Stimulated activated naive B cell treated with anti-CD40 and anti-IgM and Interleukin-4, amounts not matched to agents 10 μg/mL and 1 μg/mL and 100 μg/mL, for 72 hours (primary cell): ENCODE data around the gene SHMT2.

Experiments used
- ATAC-seq, 2 donors: fragments of 150-1000 bp; cut with Tn5 transposase; replicated peaks; 2 replicates each; pipeline ENCODE4 v1.10.0; 2021; ENCODE audit warnings: moderate library complexity in 1 of 2
- DNase-seq: peaks from one replicate; pipeline ENCODE4 v3.0.0; 2021
- H3K27ac Mint-ChIP-seq: one replicate; pipeline ENCODE4 v1.8.0; 2022; ENCODE audit warnings: mild to moderate bottlenecking, mixed read lengths
- H3K27me3 Mint-ChIP-seq, 2 donors: one replicate each; pipeline ENCODE4 v1.8.0; 2022; ENCODE audit warnings: mixed read lengths in 2 of 2
- H3K36me3 Mint-ChIP-seq, 2 donors: one replicate each; pipeline ENCODE4 v1.8.0; 2022; ENCODE audit warnings: mixed read lengths in 2 of 2, mild to moderate bottlenecking in 1 of 2
- H3K4me1 Mint-ChIP-seq, 2 donors: one replicate each; pipeline ENCODE4 v1.8.0; 2022; ENCODE audit warnings: mixed read lengths in 2 of 2, mild to moderate bottlenecking in 1 of 2
- H3K4me3 Mint-ChIP-seq, 2 donors: one replicate each; pipeline ENCODE4 v1.8.0; 2022; ENCODE audit warnings: mild to moderate bottlenecking in 2 of 2, mixed read lengths in 2 of 2, moderate library complexity in 1 of 2
- H3K9me3 Mint-ChIP-seq, 2 donors: one replicate each; pipeline ENCODE4 v1.8.0; 2022; ENCODE audit warnings: mixed read lengths in 2 of 2, mild to moderate bottlenecking in 1 of 2

SHMT2 gene

DNA sequence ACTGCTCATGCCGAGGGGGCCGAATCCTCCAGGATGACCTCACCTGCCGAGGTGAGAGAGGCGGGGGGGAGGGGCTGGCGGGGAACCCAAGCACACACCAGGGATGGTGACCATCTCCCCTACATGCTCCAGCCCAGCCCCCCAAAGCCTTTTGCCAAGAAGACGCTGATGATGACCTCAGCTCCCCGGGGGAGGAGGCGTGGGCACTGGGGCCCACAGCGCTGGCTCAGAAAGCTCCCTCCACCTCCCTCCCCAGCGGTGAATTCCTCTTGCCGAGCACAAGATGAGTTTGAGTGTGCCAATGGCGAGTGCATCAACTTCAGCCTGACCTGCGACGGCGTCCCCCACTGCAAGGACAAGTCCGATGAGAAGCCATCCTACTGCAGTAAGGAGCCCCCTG, 36.6 kb upstream of the SHMT2 start:
- no peak overlapping the region for H3K27ac Mint-ChIP-seq
- H3K27me3 Mint-ChIP-seq = peaks cover 0 to 19% of the 10 kb centered on the region in 2 donors
- H3K4me1 Mint-ChIP-seq = no peaks in the 10 kb centered on the region
- DNase-seq (no peak), ATAC-seq (no peak)
- no peaks in the 10 kb centered on the region for H3K36me3 Mint-ChIP-seq
- H3K4me3 Mint-ChIP-seq = no peak overlapping the region
- H3K9me3 Mint-ChIP-seq = no peaks in the 10 kb centered on the region

DNA sequence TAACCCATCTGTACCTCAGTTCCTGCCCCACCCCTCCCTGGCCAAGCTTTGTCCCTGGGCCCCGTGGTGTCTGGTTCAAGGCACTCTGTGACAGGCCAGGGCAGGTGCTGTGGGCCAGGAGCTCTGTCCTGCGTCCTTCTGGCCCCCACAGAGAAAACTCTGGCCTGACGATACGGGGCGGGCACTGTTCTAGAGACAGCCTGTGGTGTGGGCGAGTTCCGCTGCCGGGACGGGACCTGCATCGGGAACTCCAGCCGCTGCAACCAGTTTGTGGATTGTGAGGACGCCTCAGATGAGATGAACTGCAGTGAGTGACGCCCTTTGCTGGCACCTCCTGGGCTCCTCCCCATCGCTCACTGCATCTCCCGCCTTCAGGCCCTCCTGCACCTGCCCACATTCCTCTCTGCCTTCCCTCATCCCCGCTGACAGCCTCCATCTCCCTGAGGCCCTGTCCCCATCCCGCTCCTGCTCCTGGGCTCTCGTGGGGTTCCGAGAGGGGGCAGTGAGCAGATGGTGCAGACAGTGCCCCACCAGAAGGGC, 35.7 kb upstream of the SHMT2 start:
- Mint-ChIP-seq H3K9me3 (no peaks in the 10 kb centered on the region), H3K36me3 (no peaks in the 10 kb centered on the region), H3K4me3 (no peak overlapping the region), H3K4me1 (no peaks in the 10 kb centered on the region), H3K27ac (no peak overlapping the region), H3K27me3 (peaks cover 0 to 19% of the 10 kb centered on the region in 2 donors)
- ATAC-seq = no peak
- DNase-seq = no peak

DNA sequence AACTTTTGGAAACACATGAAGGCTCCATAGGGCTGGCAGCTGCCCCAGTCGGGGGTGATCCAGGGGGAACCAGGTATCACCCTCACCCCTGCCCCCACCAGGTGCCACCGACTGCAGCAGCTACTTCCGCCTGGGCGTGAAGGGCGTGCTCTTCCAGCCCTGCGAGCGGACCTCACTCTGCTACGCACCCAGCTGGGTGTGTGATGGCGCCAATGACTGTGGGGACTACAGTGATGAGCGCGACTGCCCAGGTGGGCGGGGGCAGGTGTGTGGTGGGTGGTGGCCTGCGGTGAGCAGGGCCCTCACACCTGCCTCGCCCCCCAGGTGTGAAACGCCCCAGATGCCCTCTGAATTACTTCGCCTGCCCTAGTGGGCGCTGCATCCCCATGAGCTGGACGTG, 35.3 kb upstream of the SHMT2 start:
- H3K4me1 Mint-ChIP-seq = no peaks in the 10 kb centered on the region
- no peak for ATAC-seq
- H3K27me3 Mint-ChIP-seq = peaks cover 0 to 19% of the 10 kb centered on the region in 2 donors
- H3K4me3 Mint-ChIP-seq = no peak overlapping the region
- H3K36me3 Mint-ChIP-seq = no peaks in the 10 kb centered on the region
- H3K27ac Mint-ChIP-seq = no peak overlapping the region
- DNase-seq = no peak
- H3K9me3 Mint-ChIP-seq = no peaks in the 10 kb centered on the region

DNA sequence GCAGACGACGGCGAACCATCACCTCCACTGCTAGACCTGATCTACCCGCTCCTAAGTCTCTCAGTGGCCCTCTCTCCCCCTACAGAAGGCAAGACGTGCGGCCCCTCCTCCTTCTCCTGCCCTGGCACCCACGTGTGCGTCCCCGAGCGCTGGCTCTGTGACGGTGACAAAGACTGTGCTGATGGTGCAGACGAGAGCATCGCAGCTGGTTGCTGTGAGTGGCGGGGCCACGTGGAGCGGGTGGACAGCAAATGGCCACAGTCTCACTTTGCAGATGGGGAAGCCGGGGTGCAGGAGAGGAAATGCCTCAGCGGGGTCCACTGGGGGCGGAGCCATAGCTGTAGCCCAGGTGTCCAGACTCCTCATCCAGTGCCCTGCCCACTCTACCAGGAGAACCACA, 34.3 kb upstream of the SHMT2 start:
- ATAC-seq (no peak), DNase-seq (no peak)
- Mint-ChIP-seq H3K4me3 (no peak overlapping the region), H3K9me3 (no peaks in the 10 kb centered on the region), H3K36me3 (no peaks in the 10 kb centered on the region), H3K4me1 (no peaks in the 10 kb centered on the region), H3K27me3 (peaks cover 0 to 19% of the 10 kb centered on the region in 2 donors), H3K27ac (no peak overlapping the region)

DNA sequence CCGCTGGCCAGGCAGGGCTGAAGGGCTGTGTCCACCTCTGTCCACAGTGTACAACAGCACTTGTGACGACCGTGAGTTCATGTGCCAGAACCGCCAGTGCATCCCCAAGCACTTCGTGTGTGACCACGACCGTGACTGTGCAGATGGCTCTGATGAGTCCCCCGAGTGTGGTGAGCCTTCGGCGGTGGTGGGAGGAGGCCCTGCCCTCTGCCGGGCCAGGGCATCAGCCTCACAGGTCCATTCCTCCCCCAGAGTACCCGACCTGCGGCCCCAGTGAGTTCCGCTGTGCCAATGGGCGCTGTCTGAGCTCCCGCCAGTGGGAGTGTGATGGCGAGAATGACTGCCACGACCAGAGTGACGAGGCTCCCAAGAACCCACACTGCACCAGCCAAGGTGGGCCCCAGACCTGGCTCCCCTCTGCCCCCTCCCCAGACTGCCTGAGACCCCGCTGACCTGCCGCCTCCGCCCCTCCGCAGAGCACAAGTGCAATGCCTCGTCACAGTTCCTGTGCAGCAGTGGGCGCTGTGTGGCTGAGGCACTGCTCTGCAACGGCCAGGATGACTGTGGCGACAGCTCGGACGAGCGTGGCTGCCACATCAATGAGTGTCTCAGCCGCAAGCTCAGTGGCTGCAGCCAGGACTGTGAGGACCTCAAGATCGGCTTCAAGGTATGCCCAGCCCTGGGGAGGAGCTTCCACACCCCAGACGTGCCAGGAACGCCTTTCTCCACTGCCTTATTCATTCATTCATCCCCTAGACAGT, 33.7 kb upstream of the SHMT2 start:
- Mint-ChIP-seq H3K4me3 (no peak overlapping the region), H3K27me3 (peaks cover 0 to 19% of the 10 kb centered on the region in 2 donors), H3K4me1 (no peaks in the 10 kb centered on the region), H3K9me3 (no peaks in the 10 kb centered on the region), H3K36me3 (no peaks in the 10 kb centered on the region), H3K27ac (no peak overlapping the region)
- ATAC-seq (no peak), DNase-seq (no peak)

DNA sequence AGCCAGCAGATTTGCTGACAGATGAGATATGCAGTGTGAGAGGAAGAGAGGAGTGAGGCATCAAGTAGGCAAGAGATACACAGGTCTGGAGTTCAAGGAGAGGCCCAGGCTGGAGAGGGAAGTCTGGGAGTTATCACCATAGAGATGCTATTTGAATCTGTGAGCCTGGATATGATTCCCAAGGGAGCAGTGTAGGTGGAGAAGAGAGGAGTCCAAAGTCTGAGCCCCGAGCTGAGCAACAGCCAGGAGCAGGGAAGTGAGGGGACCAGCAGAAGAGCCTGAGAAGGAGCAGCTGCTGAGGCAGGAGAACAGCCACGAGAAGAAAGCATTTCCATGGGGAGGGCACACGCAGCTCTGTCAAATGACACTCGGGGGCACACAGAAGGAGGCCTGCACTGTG, 33.1 kb upstream of the SHMT2 start:
- H3K27ac Mint-ChIP-seq = no peak overlapping the region
- DNase-seq (no peak), ATAC-seq (no peak)
- no peak overlapping the region for H3K4me3 Mint-ChIP-seq
- peaks cover 0 to 19% of the 10 kb centered on the region in 2 donors for H3K27me3 Mint-ChIP-seq
- H3K4me1 Mint-ChIP-seq = no peaks in the 10 kb centered on the region
- H3K36me3 Mint-ChIP-seq = no peaks in the 10 kb centered on the region
- no peaks in the 10 kb centered on the region for H3K9me3 Mint-ChIP-seq

DNA sequence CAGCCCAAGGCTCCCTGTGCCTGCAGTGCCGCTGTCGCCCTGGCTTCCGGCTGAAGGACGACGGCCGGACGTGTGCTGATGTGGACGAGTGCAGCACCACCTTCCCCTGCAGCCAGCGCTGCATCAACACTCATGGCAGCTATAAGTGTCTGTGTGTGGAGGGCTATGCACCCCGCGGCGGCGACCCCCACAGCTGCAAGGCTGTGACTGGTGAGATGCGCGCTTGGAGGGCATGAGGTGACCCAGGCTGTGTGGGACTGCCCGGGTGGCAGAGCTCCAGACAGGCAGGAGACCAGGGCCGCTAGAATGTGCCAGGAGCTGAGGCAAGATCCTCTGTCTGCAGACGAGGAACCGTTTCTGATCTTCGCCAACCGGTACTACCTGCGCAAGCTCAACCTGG, 32.6 kb upstream of the SHMT2 start:
- no peaks in the 10 kb centered on the region for H3K36me3 Mint-ChIP-seq
- peaks cover 0 to 19% of the 10 kb centered on the region in 2 donors for H3K27me3 Mint-ChIP-seq
- H3K27ac Mint-ChIP-seq = no peak overlapping the region
- ATAC-seq (no peak), DNase-seq (no peak)
- H3K4me3 Mint-ChIP-seq = no peak overlapping the region
- no peaks in the 10 kb centered on the region for H3K4me1 Mint-ChIP-seq
- H3K9me3 Mint-ChIP-seq = no peaks in the 10 kb centered on the region

DNA sequence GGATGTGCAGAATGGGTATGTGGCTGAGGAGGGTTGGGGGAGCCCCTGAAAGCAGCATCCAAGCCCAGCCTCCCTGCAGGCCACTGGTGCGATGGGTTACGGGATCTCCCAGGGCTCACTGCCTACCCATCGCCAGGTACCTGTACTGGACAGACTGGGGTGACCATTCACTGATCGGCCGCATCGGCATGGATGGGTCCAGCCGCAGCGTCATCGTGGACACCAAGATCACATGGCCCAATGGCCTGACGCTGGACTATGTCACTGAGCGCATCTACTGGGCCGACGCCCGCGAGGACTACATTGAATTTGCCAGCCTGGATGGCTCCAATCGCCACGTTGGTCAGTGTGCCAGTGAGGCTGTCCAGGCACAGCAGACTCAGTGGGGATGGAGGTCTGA, 31.2 kb upstream of the SHMT2 start:
- no peaks in the 10 kb centered on the region for H3K9me3 Mint-ChIP-seq
- H3K27ac Mint-ChIP-seq = no peak overlapping the region
- H3K27me3 Mint-ChIP-seq = peaks cover 0 to 16% of the 10 kb centered on the region in 2 donors
- no peak overlapping the region for H3K4me3 Mint-ChIP-seq
- H3K4me1 Mint-ChIP-seq = no peaks in the 10 kb centered on the region
- no peak for DNase-seq
- no peak for ATAC-seq
- H3K36me3 Mint-ChIP-seq = no peaks in the 10 kb centered on the region

DNA sequence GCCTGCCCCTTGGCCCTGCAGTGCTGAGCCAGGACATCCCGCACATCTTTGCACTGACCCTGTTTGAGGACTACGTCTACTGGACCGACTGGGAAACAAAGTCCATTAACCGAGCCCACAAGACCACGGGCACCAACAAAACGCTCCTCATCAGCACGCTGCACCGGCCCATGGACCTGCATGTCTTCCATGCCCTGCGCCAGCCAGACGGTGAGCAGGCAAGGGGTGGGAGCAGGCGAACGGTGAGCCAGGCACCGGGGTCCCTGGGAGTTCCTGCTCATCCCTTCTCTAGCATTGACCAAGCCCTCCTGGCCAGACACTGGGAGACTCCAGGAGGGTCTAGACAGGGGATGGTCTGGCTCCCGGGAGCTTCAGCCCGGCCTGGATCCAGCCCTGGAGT, 30.3 kb upstream of the SHMT2 start:
- H3K9me3 Mint-ChIP-seq = no peaks in the 10 kb centered on the region
- H3K4me1 Mint-ChIP-seq = no peaks in the 10 kb centered on the region
- ATAC-seq = no peak
- H3K36me3 Mint-ChIP-seq = no peaks in the 10 kb centered on the region
- DNase-seq = no peak
- peaks cover 0 to 16% of the 10 kb centered on the region in 2 donors for H3K27me3 Mint-ChIP-seq
- no peak overlapping the region for H3K4me3 Mint-ChIP-seq
- H3K27ac Mint-ChIP-seq = no peak overlapping the region

DNA sequence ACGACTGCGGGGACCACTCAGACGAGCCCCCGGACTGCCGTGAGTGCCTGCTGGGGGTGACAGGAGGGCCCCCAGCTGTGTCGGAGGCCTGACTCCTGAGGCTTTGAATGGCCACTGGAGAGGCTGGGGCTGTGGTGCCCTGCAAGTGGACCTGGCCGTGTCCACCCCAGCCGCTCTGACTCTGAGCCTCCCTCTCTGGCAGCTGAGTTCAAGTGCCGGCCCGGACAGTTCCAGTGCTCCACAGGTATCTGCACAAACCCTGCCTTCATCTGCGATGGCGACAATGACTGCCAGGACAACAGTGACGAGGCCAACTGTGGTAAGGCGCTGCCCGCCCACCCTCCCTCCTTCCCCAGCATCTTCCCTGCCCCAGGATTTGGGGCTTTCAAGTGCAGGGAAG, 29.0 kb upstream of the SHMT2 start:
- H3K27me3 Mint-ChIP-seq = peaks cover 3 to 19% of the 10 kb centered on the region in 2 donors
- H3K4me3 Mint-ChIP-seq = no peak overlapping the region
- H3K27ac Mint-ChIP-seq = no peak overlapping the region
- no peaks in the 10 kb centered on the region for H3K4me1 Mint-ChIP-seq
- DNase-seq (no peak), ATAC-seq (no peak)
- H3K9me3 Mint-ChIP-seq = no peaks in the 10 kb centered on the region
- H3K36me3 Mint-ChIP-seq = no peaks in the 10 kb centered on the region

DNA sequence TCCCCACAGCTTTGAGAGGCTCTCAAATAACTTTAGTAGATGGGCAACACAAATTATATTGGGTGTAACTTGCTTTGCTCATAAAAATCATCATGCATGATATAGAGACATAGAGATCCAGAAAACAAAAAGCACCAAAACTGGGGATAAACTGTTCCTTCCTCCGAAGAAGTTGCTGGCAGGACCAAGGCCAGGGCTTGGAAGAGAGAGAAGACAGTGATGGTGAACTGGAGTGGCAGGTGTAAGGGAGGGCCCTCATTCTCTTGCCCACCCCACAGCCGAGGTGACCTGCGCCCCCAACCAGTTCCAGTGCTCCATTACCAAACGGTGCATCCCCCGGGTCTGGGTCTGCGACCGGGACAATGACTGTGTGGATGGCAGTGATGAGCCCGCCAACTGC, 28.3 kb upstream of the SHMT2 start:
- H3K4me3 Mint-ChIP-seq = no peak overlapping the region
- H3K36me3 Mint-ChIP-seq = no peaks in the 10 kb centered on the region

DNA sequence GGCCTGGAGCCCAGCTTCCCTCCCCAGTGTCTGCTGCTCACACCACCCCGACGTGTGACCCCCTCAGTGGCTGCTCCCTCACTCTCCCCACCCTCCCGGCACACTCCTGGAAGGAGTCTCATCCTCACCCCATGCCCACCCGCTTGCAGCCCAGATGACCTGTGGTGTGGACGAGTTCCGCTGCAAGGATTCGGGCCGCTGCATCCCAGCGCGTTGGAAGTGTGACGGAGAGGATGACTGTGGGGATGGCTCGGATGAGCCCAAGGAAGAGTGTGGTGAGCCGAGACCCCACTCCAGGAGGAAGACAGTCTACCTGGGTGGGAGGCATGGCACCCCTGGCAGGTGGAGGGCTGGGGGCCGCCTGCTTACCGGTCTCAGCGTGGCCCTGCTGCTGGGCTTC, 27.9 kb upstream of the SHMT2 start:
- Mint-ChIP-seq H3K27me3 (peaks cover 3 to 19% of the 10 kb centered on the region in 2 donors), H3K4me1 (no peaks in the 10 kb centered on the region), H3K9me3 (no peaks in the 10 kb centered on the region), H3K4me3 (no peak overlapping the region), H3K27ac (no peak overlapping the region), H3K36me3 (no peaks in the 10 kb centered on the region)
- DNase-seq = no peak
- no peak for ATAC-seq

More for the DNA sequence above, 28.3 kb upstream of the SHMT2 start:
- Mint-ChIP-seq H3K27ac (no peak overlapping the region), H3K9me3 (no peaks in the 10 kb centered on the region), H3K4me1 (no peaks in the 10 kb centered on the region), H3K27me3 (peaks cover 3 to 19% of the 10 kb centered on the region in 2 donors)
- ATAC-seq (no peak), DNase-seq (no peak)

DNA sequence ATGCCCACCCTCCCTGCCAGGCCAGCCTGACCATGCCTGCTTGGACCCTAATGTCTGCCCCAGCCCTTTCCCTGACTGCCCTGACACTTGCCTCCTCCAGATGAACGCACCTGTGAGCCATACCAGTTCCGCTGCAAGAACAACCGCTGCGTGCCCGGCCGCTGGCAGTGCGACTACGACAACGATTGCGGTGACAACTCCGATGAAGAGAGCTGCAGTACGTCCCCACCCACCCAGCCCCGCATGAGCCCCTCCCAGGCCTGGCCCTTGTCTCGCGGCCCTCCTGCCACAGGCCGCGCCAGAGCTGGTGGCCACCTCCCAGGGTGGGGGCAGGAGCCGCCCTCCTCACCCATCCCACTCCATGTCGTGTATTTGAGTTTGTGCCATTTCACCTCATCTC, 27.2 kb upstream of the SHMT2 start:
- no peak for ATAC-seq
- no peak overlapping the region for H3K4me3 Mint-ChIP-seq
- no peaks in the 10 kb centered on the region for H3K4me1 Mint-ChIP-seq
- no peaks in the 10 kb centered on the region for H3K9me3 Mint-ChIP-seq
- peaks cover 3 to 17% of the 10 kb centered on the region in 2 donors for H3K27me3 Mint-ChIP-seq
- no peaks in the 10 kb centered on the region for H3K36me3 Mint-ChIP-seq
- DNase-seq = no peak
- H3K27ac Mint-ChIP-seq = no peak overlapping the region

DNA sequence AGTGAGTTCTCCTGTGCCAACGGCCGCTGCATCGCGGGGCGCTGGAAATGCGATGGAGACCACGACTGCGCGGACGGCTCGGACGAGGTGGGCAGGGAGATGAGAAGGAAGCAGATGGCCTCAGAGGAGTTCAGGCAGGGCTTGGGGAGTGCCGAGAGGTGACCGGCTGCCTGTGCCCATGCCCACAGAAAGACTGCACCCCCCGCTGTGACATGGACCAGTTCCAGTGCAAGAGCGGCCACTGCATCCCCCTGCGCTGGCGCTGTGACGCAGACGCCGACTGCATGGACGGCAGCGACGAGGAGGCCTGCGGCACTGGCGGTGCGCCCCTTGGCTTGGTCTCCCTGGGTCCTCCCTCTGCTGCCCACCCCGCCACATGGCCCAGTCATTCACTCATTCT, 26.3 kb upstream of the SHMT2 start:
- Mint-ChIP-seq H3K36me3 (no peaks in the 10 kb centered on the region), H3K4me3 (no peak overlapping the region), H3K9me3 (no peaks in the 10 kb centered on the region), H3K27ac (no peak overlapping the region), H3K27me3 (peaks cover 3 to 11% of the 10 kb centered on the region in 2 donors), H3K4me1 (no peaks in the 10 kb centered on the region)
- ATAC-seq = no peak
- no peak for DNase-seq

DNA sequence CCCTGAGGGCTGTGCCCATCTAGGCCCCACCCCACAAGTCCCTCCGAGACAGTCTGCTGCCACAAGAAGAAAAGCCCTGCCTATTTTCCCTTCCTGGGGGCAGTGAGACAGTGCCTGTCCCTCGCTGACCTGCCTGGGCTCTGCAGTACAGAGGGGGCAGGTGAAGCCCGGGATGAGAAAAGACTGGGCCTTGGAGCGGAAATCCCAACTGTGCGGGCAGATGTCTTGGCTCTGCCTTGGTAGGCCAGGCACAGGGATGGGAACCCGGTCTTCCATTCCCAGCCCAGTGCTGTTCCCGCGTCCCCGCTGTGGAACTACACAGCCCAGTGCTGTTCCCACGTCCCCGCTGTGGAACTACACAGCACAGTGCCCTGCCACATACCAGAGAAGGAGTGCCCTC, 25.7 kb upstream of the SHMT2 start:
- no peaks in the 10 kb centered on the region for H3K9me3 Mint-ChIP-seq
- peaks cover 0 to 2% of the 10 kb centered on the region in 2 donors for H3K4me1 Mint-ChIP-seq
- no peak overlapping the region for H3K4me3 Mint-ChIP-seq
- DNase-seq (no peak), ATAC-seq (no peak)
- no peak overlapping the region for H3K27ac Mint-ChIP-seq
- H3K27me3 Mint-ChIP-seq = peaks cover 3 to 11% of the 10 kb centered on the region in 2 donors
- no peaks in the 10 kb centered on the region for H3K36me3 Mint-ChIP-seq
